Neuronal stem cell (in vitro differentiated cells): ENCODE results near the gene RAP1GAP.

Experiments used
- DNase-seq: peaks from one replicate; pipeline ENCODE4 v3.0.0-alpha.2; 2013; ENCODE audit warnings: low spot score
- H2AFZ ChIP-seq: one replicate; pipeline ENCODE4 v1.6.1; 2013; ENCODE audit warnings: mild to moderate bottlenecking, low read length, inconsistent platforms
- H2AK5ac ChIP-seq: 2 replicates; pipeline ENCODE4 v1.6.1; 2013; ENCODE audit warnings: low read depth, mild to moderate bottlenecking, inconsistent platforms, low read length, moderate library complexity, mixed read lengths
- H2BK120ac ChIP-seq: 2 replicates; pipeline ENCODE4 v1.6.1; 2013; ENCODE audit warnings: low read depth, mild to moderate bottlenecking, inconsistent platforms, low read length, moderate library complexity, mixed read lengths
- H2BK12ac ChIP-seq: one replicate; pipeline ENCODE4 v1.6.1; 2013; ENCODE audit warnings: low read length, inconsistent platforms
- H2BK15ac ChIP-seq: 2 replicates; pipeline ENCODE4 v1.6.1; 2013; ENCODE audit warnings: mild to moderate bottlenecking, low read length, inconsistent platforms, mixed read lengths
- H2BK5ac ChIP-seq: one replicate; pipeline ENCODE4 v1.6.1; 2013; ENCODE audit warnings: inconsistent platforms, mild to moderate bottlenecking, low read length, moderate library complexity
- H3K14ac ChIP-seq: one replicate; pipeline ENCODE4 v1.6.1; 2013; ENCODE audit warnings: low read length, inconsistent platforms
- H3K18ac ChIP-seq: 2 replicates; pipeline ENCODE4 v1.6.1; 2013; ENCODE audit warnings: low read length, inconsistent platforms
- H3K23ac ChIP-seq: 2 replicates; pipeline ENCODE4 v1.6.1; 2013; ENCODE audit warnings: low read depth, mild to moderate bottlenecking, mixed read lengths, low read length, inconsistent platforms; ENCODE audit not compliant: poor library complexity
- H3K27ac ChIP-seq: replicated peaks from 3 replicates; pipeline ENCODE4 v1.5.1; 2013; ENCODE audit warnings: low read length, inconsistent platforms
- H3K27me3 ChIP-seq, 3 experiments: 2 replicates each; pipeline ENCODE4 v1.6.1; 2013; ENCODE audit warnings: low read length in 3 of 3, mild to moderate bottlenecking in 2 of 3, inconsistent platforms in 1 of 3, low read depth in 1 of 3, mixed read lengths in 1 of 3, moderate library complexity in 1 of 3; ENCODE audit not compliant: control insufficient read depth in 3 of 3, insufficient read depth in 3 of 3
- H3K36me3 ChIP-seq, 2 donors: replicated peaks in 1 of 2; 2 replicates each; pipeline ENCODE4 v1.6.1; 2013; ENCODE audit warnings: low read length in 2 of 2; ENCODE audit not compliant: control insufficient read depth in 2 of 2, insufficient read depth in 2 of 2
- H3K4ac ChIP-seq: 2 replicates; pipeline ENCODE4 v1.6.1; 2013; ENCODE audit warnings: inconsistent platforms, mild to moderate bottlenecking, low read length, moderate library complexity
- H3K4me1 ChIP-seq, 2 donors: 1 replicate in 1 of 2; 2 replicates in 1 of 2; pipeline ENCODE4 v1.6.1; 2013; ENCODE audit warnings: low read length in 2 of 2, low read depth in 1 of 2; ENCODE audit not compliant: control insufficient read depth in 2 of 2, insufficient read depth in 1 of 2
- H3K4me2 ChIP-seq: one replicate; pipeline ENCODE4 v1.6.1; 2013; ENCODE audit warnings: mild to moderate bottlenecking, low read length, inconsistent platforms; ENCODE audit not compliant: insufficient read depth, poor library complexity, severe bottlenecking
- H3K4me3 ChIP-seq, 2 donors: 2 replicates each; pipeline ENCODE4 v1.5.1; 2013; ENCODE audit warnings: low read length in 2 of 2, mild to moderate bottlenecking in 2 of 2, inconsistent platforms in 1 of 2, moderate library complexity in 1 of 2
- H3K79me1 ChIP-seq: one replicate; pipeline ENCODE4 v1.6.1; 2013; ENCODE audit warnings: low read depth, mild to moderate bottlenecking, inconsistent platforms, low read length, moderate library complexity
- H3K9ac ChIP-seq: one replicate; pipeline ENCODE4 v1.6.1; 2013; ENCODE audit warnings: mild to moderate bottlenecking, low read depth, low read length, inconsistent platforms; ENCODE audit not compliant: poor library complexity
- H3K9me3 ChIP-seq, 2 donors: replicated peaks in 1 of 2; 2 replicates each; pipeline versions ENCODE3 to v1.6.1; 2013; ENCODE audit warnings: low read length in 2 of 2, mild to moderate bottlenecking in 2 of 2, inconsistent platforms in 1 of 2, low read depth in 1 of 2, mixed read lengths in 1 of 2, moderate library complexity in 1 of 2; ENCODE audit not compliant: control insufficient read depth in 2 of 2, insufficient read depth in 1 of 2
- H4K8ac ChIP-seq: one replicate; pipeline ENCODE4 v1.6.1; 2013; ENCODE audit warnings: low read depth, mild to moderate bottlenecking, inconsistent platforms, low read length, moderate library complexity
- H4K91ac ChIP-seq: one replicate; pipeline ENCODE4 v1.6.1; 2013; ENCODE audit warnings: low read length, low read depth, mild to moderate bottlenecking, inconsistent platforms; ENCODE audit not compliant: poor library complexity
- WGBS, 2 donors: extraction: QIAGEN DNeasy Blood & Tissue Kit; methylation state at CpG; one replicate each; pipeline ENCODE4 v1.1.7; 2013; ENCODE audit warnings: missing lambda C conversion rate in 2 of 2, mixed read lengths in 1 of 2; ENCODE audit not compliant: insufficient read length in 2 of 2, insufficient replicate concordance in 1 of 2; ENCODE audit errors: extremely low coverage in 2 of 2; 5-methylcytosine and 5-hydroxymethylcytosine counted together

RAP1GAP gene

DNA sequence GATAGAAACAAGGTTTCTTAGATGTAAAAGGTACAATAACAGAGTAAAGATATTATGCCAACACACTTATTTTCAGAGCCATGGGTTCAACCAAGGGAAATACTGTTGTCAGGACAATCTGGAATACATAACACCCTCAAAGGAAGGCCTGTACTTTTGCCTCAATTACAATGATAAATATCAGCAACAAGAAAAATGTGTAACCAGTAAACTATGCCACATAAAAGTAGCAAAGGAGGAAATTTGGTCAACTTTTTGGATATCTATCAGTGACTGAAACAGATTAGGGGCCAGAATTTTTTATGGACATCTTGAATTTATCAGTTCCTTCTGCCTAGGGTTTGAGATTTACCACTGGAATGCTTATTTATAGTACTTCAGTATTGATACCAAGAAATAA lies 24.6 kb upstream of the RAP1GAP start:
- no peak overlapping the region for H3K14ac ChIP-seq
- H3K9me3 ChIP-seq, result no peaks in the 10 kb centered on the region
- no peak overlapping the region for H2AK5ac ChIP-seq
- H3K9ac ChIP-seq, result no peak overlapping the region
- H2BK12ac ChIP-seq, result no peak overlapping the region
- no peaks in the 10 kb centered on the region for H3K79me1 ChIP-seq
- no peak overlapping the region for H2BK15ac ChIP-seq
- H2BK5ac ChIP-seq, result no peak overlapping the region
- peaks cover 8 to 81% of the 10 kb centered on the region in 2 donors for H3K36me3 ChIP-seq
- H3K4ac ChIP-seq, result no peak overlapping the region
- no peak overlapping the region for H3K27ac ChIP-seq
- no peak overlapping the region for H2AFZ ChIP-seq
- H4K91ac ChIP-seq, result no peak overlapping the region
- no peak overlapping the region for H3K23ac ChIP-seq
- H3K27me3 ChIP-seq, result no peaks in the 10 kb centered on the region
- no peak overlapping the region for H2BK120ac ChIP-seq
- no peak overlapping the region for H3K18ac ChIP-seq
- H3K4me1 ChIP-seq, result no peaks in the 10 kb centered on the region
- no peak overlapping the region for H3K4me3 ChIP-seq
- no peak for DNase-seq
- no peak overlapping the region for H3K4me2 ChIP-seq
- H4K8ac ChIP-seq, result no peak overlapping the region

DNA sequence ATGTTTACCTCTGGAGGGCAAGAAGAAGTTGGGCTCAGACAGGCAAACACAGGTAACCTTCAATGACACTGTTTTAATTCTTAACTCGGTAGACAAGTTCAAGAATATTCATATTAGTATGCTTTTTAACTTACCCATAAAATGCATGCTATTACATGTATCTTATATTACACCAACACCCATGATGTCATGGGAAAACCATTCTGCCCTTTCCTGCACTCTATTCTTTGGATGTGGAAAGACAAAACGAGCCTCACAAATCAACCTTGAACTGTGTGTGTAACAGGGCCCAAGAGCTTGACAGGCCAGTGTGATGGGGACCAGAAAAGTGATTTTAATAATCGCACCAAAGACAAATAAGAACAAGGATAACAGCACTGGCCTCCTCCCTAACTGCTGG lies 22.6 kb upstream of the RAP1GAP start:
- Histone ChIP-seq H4K91ac (no peak overlapping the region), H2BK15ac (no peak overlapping the region), H3K4me3 (no peak overlapping the region), H2BK5ac (no peak overlapping the region), H3K27ac (no peak overlapping the region), H3K27me3 (no peaks in the 10 kb centered on the region), H2BK12ac (no peak overlapping the region), H2AFZ (no peak overlapping the region), H2AK5ac (no peak overlapping the region), H3K36me3 (peaks cover 8 to 89% of the 10 kb centered on the region in 2 donors), H3K4me2 (no peak overlapping the region), H3K14ac (no peak overlapping the region), H3K18ac (no peak overlapping the region), H3K9me3 (peaks cover 0 to 5% of the 10 kb centered on the region in 2 donors), H4K8ac (no peak overlapping the region), H3K4ac (no peak overlapping the region), H3K4me1 (no peaks in the 10 kb centered on the region), H3K79me1 (no peaks in the 10 kb centered on the region), H3K23ac (no peak overlapping the region), H2BK120ac (no peak overlapping the region), H3K9ac (no peak overlapping the region)
- no CpG with 5 or more reads among the region's 3 CpGs for WGBS, 2 donors
- no peak for DNase-seq

DNA sequence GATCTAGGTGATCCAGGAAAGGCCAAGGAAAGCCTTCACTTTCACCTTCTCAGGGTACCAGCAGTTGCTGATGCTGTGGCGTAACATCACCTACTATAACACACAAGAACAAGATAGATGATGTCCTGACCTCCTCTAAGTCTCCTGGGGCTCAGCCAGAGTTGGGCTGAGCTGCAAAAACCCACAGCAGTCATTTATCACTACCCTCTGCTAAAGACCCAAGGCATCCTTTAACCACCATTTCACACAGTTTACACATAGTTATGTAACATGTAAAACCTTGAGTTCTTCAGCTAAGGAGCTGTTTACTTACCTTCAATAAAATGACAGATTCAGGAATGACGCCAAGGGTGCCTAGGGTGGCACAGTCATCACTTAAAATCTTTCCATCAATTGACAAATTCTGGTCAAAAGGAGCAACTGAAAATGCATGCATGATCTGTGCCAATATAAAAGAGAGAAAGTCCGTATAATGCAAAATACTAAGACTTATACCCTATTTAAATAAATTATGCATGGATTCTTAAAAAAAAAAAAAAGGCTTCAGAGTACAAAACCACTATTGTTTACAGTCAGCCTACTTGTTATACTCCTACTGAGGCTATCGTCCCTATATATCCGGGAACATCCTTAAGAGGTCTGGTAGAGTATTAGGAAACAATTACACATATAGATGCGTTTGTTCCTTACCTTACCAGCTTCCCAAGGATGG lies 20.7 kb upstream of the RAP1GAP start:
- no peak overlapping the region for H2BK120ac ChIP-seq
- no peak overlapping the region for H3K4me2 ChIP-seq
- H3K9ac ChIP-seq, result no peak overlapping the region
- no peak overlapping the region for H3K23ac ChIP-seq
- H3K4ac ChIP-seq, result no peak overlapping the region
- H2AFZ ChIP-seq, result no peak overlapping the region
- peaks cover 0 to 24% of the 10 kb centered on the region in 2 donors for H3K9me3 ChIP-seq
- no peak overlapping the region for H4K91ac ChIP-seq
- H3K79me1 ChIP-seq, result no peaks in the 10 kb centered on the region
- H3K27ac ChIP-seq, result no peak overlapping the region
- no CpG with 5 or more reads among the region's 6 CpGs for WGBS, 2 donors
- no peak for DNase-seq
- no peak overlapping the region for H2BK12ac ChIP-seq
- H4K8ac ChIP-seq, result no peak overlapping the region
- no peak overlapping the region for H3K14ac ChIP-seq
- no peak overlapping the region for H3K18ac ChIP-seq
- H3K36me3 ChIP-seq, result peaks cover 11 to 90% of the 10 kb centered on the region in 2 donors
- no peaks in the 10 kb centered on the region for H3K4me1 ChIP-seq
- no peak overlapping the region for H2AK5ac ChIP-seq
- H2BK15ac ChIP-seq, result no peak overlapping the region
- no peak overlapping the region for H2BK5ac ChIP-seq
- no peak overlapping the region for H3K4me3 ChIP-seq
- H3K27me3 ChIP-seq, result no peaks in the 10 kb centered on the region

DNA sequence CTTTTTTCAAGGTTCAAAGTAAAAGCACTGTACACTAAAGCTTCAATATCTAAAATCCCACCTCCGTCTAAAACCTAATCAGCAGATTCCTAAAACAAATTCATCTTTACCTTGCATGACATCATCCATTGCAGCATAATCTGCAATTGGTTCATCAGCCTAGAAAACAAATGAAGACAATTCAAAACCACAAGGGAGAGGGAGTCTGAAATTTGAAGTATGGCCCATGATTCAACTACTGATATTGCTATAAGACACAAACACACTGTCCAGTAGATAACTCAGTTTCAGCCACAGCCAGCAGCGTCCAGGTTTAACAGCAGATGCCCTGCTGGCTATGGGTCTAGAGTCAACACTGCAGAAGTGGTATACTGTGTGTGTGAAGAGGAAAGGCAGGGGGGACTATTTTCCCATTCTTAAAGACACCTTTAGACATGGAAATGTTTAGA lies 17.9 kb upstream of the RAP1GAP start:
- H2BK12ac ChIP-seq, result no peak overlapping the region
- 100% methylated on average over 1 of the region's 2 CpGs; no CpG with 5 or more reads in 1 of the 2 donors for WGBS, 2 donors
- no peaks in the 10 kb centered on the region for H3K4me1 ChIP-seq

More for the DNA sequence above, 17.9 kb upstream of the RAP1GAP start:
- no peaks in the 10 kb centered on the region for H3K27me3 ChIP-seq
- no peak overlapping the region for H3K4ac ChIP-seq
- no peak overlapping the region for H3K18ac ChIP-seq
- H3K36me3 ChIP-seq, result peaks cover 9 to 87% of the 10 kb centered on the region in 2 donors
- no peak overlapping the region for H3K23ac ChIP-seq
- H3K4me2 ChIP-seq, result no peak overlapping the region
- no peak overlapping the region for H3K9ac ChIP-seq
- H2BK120ac ChIP-seq, result no peak overlapping the region
- H4K91ac ChIP-seq, result no peak overlapping the region
- no peak overlapping the region for H2AFZ ChIP-seq
- H3K14ac ChIP-seq, result no peak overlapping the region
- H3K79me1 ChIP-seq, result no peaks in the 10 kb centered on the region
- no peak overlapping the region for H2BK5ac ChIP-seq
- no peak overlapping the region for H2BK15ac ChIP-seq
- no peak overlapping the region for H3K27ac ChIP-seq
- peaks cover 0 to 27% of the 10 kb centered on the region in 2 donors for H3K9me3 ChIP-seq
- H3K4me3 ChIP-seq, result no peak overlapping the region
- H2AK5ac ChIP-seq, result no peak overlapping the region
- DNase-seq, result no peak
- no peak overlapping the region for H4K8ac ChIP-seq
